ENCODE data around the gene EPHA3. TPM values are rescaled to one million over a fixed set of nuclear protein-coding genes. Genes with fewer than 3 reads are reported as not detected.
A peak's percentile ranks its signal among the peaks of the same experiment; 100 is the strongest.

The EPHA3 gene
- total RNA-seq (158 TPM), polyA plus RNA-seq (13.6 TPM)

GRCh38 chr3:89107461-89108290 lies at the start of gene EPHA3:
Gene EPHA3 (plus strand): TSS chr3:89107621. CDS start chr3:89107749, 128 bp downstream.
- Histone ChIP-seq H3K36me3 (ENCODE audit: insufficient read depth) (no peaks in the 10 kb centered on the region), H3K4me1 (ENCODE audit: insufficient read depth) (no peaks in the 10 kb centered on the region), H3K27ac (ENCODE audit: low read depth) (no peak within 1 kb of the TSS), H3K4me3 (ENCODE audit: low read depth, low read length) (peak within 1 kb of the TSS; percentile 61)
- peak; percentile 53 for DNase-seq (ENCODE audit: extremely low spot score)
- 1% methylated on average over 32 of the region's 32 CpGs for WGBS

- DNase-seq (ENCODE audit: extremely low spot score) = no peak
- H3K27ac ChIP-seq (ENCODE audit: low read depth) = no peak overlapping the region
- no peaks in the 10 kb centered on the region for H3K36me3 ChIP-seq (ENCODE audit: insufficient read depth)
- H3K4me1 ChIP-seq (ENCODE audit: insufficient read depth) = no peaks in the 10 kb centered on the region
- 61% methylated on average over 2 of the region's 2 CpGs for WGBS
- no peak overlapping the region for H3K4me3 ChIP-seq (ENCODE audit: low read depth, low read length)
These were observed 49.0 kb upstream of the EPHA3 start for GRCh38 chr3:89058371-89058770.

- H3K4me1 ChIP-seq (ENCODE audit: insufficient read depth) = no peaks in the 10 kb centered on the region
- H3K36me3 ChIP-seq (ENCODE audit: insufficient read depth) = no peaks in the 10 kb centered on the region
- no peak overlapping the region for H3K4me3 ChIP-seq (ENCODE audit: low read depth, low read length)
- H3K27ac ChIP-seq (ENCODE audit: low read depth) = no peak overlapping the region
- 48% methylated on average over 5 of the region's 5 CpGs for WGBS
- no peak for DNase-seq (ENCODE audit: extremely low spot score)
These were observed 48.1 kb upstream of the EPHA3 start for GRCh38 chr3:89059211-89059925.

GRCh38 chr3:89061259-89061658 lies 46.2 kb upstream of the EPHA3 start:
- WGBS = 98% methylated on average over 2 of the region's 2 CpGs
- H3K4me3 ChIP-seq (ENCODE audit: low read depth, low read length) = no peak overlapping the region
- H3K4me1 ChIP-seq (ENCODE audit: insufficient read depth) = no peaks in the 10 kb centered on the region
- no peaks in the 10 kb centered on the region for H3K36me3 ChIP-seq (ENCODE audit: insufficient read depth)
- no peak for DNase-seq (ENCODE audit: extremely low spot score)
- H3K27ac ChIP-seq (ENCODE audit: low read depth) = no peak overlapping the region

- H3K4me1 ChIP-seq (ENCODE audit: insufficient read depth) = no peaks in the 10 kb centered on the region
- no peak overlapping the region for H3K4me3 ChIP-seq (ENCODE audit: low read depth, low read length)
- no peak for DNase-seq (ENCODE audit: extremely low spot score)
- no peaks in the 10 kb centered on the region for H3K36me3 ChIP-seq (ENCODE audit: insufficient read depth)
- no peak overlapping the region for H3K27ac ChIP-seq (ENCODE audit: low read depth)
- 67% methylated on average over 2 of the region's 2 CpGs for WGBS
These were observed 39.7 kb upstream of the EPHA3 start for GRCh38 chr3:89067736-89068135.

GRCh38 chr3:89072642-89073041 lies 34.8 kb upstream of the EPHA3 start:
- no peaks in the 10 kb centered on the region for H3K4me1 ChIP-seq (ENCODE audit: insufficient read depth)
- no peak overlapping the region for H3K27ac ChIP-seq (ENCODE audit: low read depth)
- no peak overlapping the region for H3K4me3 ChIP-seq (ENCODE audit: low read depth, low read length)
- 69% methylated on average over 2 of the region's 2 CpGs for WGBS
- DNase-seq (ENCODE audit: extremely low spot score) = no peak
- H3K36me3 ChIP-seq (ENCODE audit: insufficient read depth) = no peaks in the 10 kb centered on the region

GRCh38 chr3:89079944-89080343 lies 27.5 kb upstream of the EPHA3 start:
- H3K36me3 ChIP-seq (ENCODE audit: insufficient read depth) = no peaks in the 10 kb centered on the region
- no peak overlapping the region for H3K4me3 ChIP-seq (ENCODE audit: low read depth, low read length)
- no peak overlapping the region for H3K27ac ChIP-seq (ENCODE audit: low read depth)
- no peaks in the 10 kb centered on the region for H3K4me1 ChIP-seq (ENCODE audit: insufficient read depth)
- WGBS = 89% methylated on average over 1 of the region's 1 CpG
- no peak for DNase-seq (ENCODE audit: extremely low spot score)

GRCh38 chr3:89087851-89088250 lies 19.6 kb upstream of the EPHA3 start:
- Histone ChIP-seq H3K27ac (ENCODE audit: low read depth) (no peak overlapping the region), H3K4me3 (ENCODE audit: low read depth, low read length) (no peak overlapping the region), H3K36me3 (ENCODE audit: insufficient read depth) (no peaks in the 10 kb centered on the region), H3K4me1 (ENCODE audit: insufficient read depth) (no peaks in the 10 kb centered on the region)
- DNase-seq (ENCODE audit: extremely low spot score) = no peak
- 75% methylated on average over 1 of the region's 1 CpG for WGBS

GRCh38 chr3:89098173-89098572 lies 9.2 kb upstream of the EPHA3 start:
- 84% methylated on average over 3 of the region's 3 CpGs for WGBS
- Histone ChIP-seq H3K4me1 (ENCODE audit: insufficient read depth) (no peaks in the 10 kb centered on the region), H3K36me3 (ENCODE audit: insufficient read depth) (no peaks in the 10 kb centered on the region), H3K27ac (ENCODE audit: low read depth) (no peak overlapping the region), H3K4me3 (ENCODE audit: low read depth, low read length) (no peak overlapping the region)
- no peak for DNase-seq (ENCODE audit: extremely low spot score)

GRCh38 chr3:89098964-89099585 lies 8.3 kb upstream of the EPHA3 start:
- no peak for DNase-seq (ENCODE audit: extremely low spot score)
- H3K4me3 ChIP-seq (ENCODE audit: low read depth, low read length) = no peak overlapping the region
- WGBS = 40% methylated on average over 8 of the region's 8 CpGs
- H3K4me1 ChIP-seq (ENCODE audit: insufficient read depth) = no peaks in the 10 kb centered on the region
- H3K36me3 ChIP-seq (ENCODE audit: insufficient read depth) = no peaks in the 10 kb centered on the region
- H3K27ac ChIP-seq (ENCODE audit: low read depth) = no peak overlapping the region

- H3K4me1 ChIP-seq (ENCODE audit: insufficient read depth) = no peaks in the 10 kb centered on the region
- H3K4me3 ChIP-seq (ENCODE audit: low read depth, low read length) = no peak overlapping the region
- H3K27ac ChIP-seq (ENCODE audit: low read depth) = no peak overlapping the region
- H3K36me3 ChIP-seq (ENCODE audit: insufficient read depth) = no peaks in the 10 kb centered on the region
- DNase-seq (ENCODE audit: extremely low spot score) = no peak
These were observed 6.2 kb upstream of the EPHA3 start for GRCh38 chr3:89101251-89101650.

GRCh38 chr3:89101921-89102320 lies 5.5 kb upstream of the EPHA3 start:
- Histone ChIP-seq H3K4me1 (ENCODE audit: insufficient read depth) (no peaks in the 10 kb centered on the region), H3K27ac (ENCODE audit: low read depth) (no peak overlapping the region), H3K4me3 (ENCODE audit: low read depth, low read length) (no peak overlapping the region), H3K36me3 (ENCODE audit: insufficient read depth) (no peaks in the 10 kb centered on the region)
- no peak for DNase-seq (ENCODE audit: extremely low spot score)
- 85% methylated on average over 1 of the region's 1 CpG for WGBS

GRCh38 chr3:89104499-89104898 lies 2.9 kb upstream of the EPHA3 start:
- Histone ChIP-seq H3K27ac (ENCODE audit: low read depth) (no peak overlapping the region), H3K36me3 (ENCODE audit: insufficient read depth) (no peaks in the 10 kb centered on the region), H3K4me3 (ENCODE audit: low read depth, low read length) (no peak overlapping the region), H3K4me1 (ENCODE audit: insufficient read depth) (no peaks in the 10 kb centered on the region)
- 72% methylated on average over 3 of the region's 3 CpGs for WGBS
- DNase-seq (ENCODE audit: extremely low spot score) = no peak

GRCh38 chr3:89105503-89105902 lies 1.9 kb upstream of the EPHA3 start:
- 96% methylated on average over 1 of the region's 1 CpG for whole genome bisulfite sequencing
- no peak overlapping the region for H3K4me3 ChIP-seq (ENCODE audit: low read depth, low read length)
- H3K4me1 ChIP-seq (ENCODE audit: insufficient read depth) = no peaks in the 10 kb centered on the region
- H3K27ac ChIP-seq (ENCODE audit: low read depth) = no peak overlapping the region
- no peak for DNase-seq (ENCODE audit: extremely low spot score)
- H3K36me3 ChIP-seq (ENCODE audit: insufficient read depth) = no peaks in the 10 kb centered on the region

Measured in urinary bladder (tissue), 4 donors.